Body of pancreas (tissue), 4 donors: ENCODE results near the gene CNGA3. TPM values are rescaled to one million over a fixed set of nuclear protein-coding genes. Genes with fewer than 3 reads are reported as not detected.

Experiments
- ATAC-seq: fragments of 150-250 bp; one replicate; pipeline ENCODE4 v1.9.1; 2016
- DNase-seq, 4 donors: peaks; one replicate each; pipeline ENCODE4 v3.0.0-alpha.2; 2019
- H3K27ac ChIP-seq, 4 donors: fragments of 200-600 bp; sonication (generic); 1 replicate in 3 of 4; 2 replicates in 1 of 4; pipeline versions ENCODE4 v1.5.1 to v1.6.1; 2016 to 2019; ENCODE audit warnings: mild to moderate bottlenecking in 1 of 4, mixed read lengths in 1 of 4, moderate library complexity in 1 of 4
- H3K27me3 ChIP-seq, 2 donors: fragments of 200-600 bp; sonication (generic); one replicate each; pipeline ENCODE4 v1.6.0; 2016; ENCODE audit warnings: mild to moderate bottlenecking in 1 of 2
- H3K36me3 ChIP-seq, 2 donors: fragments of 200-600 bp; sonication (generic); replicated peaks in 1 of 2; 2 replicates each; pipeline ENCODE4 v1.5.1; 2016; ENCODE audit warnings: low read depth in 2 of 2; ENCODE audit not compliant: insufficient read depth in 1 of 2
- H3K4me1 ChIP-seq: fragments of 200-600 bp; sonication (generic); one replicate; pipeline ENCODE4 v1.6.0; 2016
- H3K4me3 ChIP-seq, 2 donors: fragments of 200-600 bp; sonication (generic); 1 replicate in 1 of 2; 2 replicates in 1 of 2; pipeline ENCODE4 v1.5.1; 2016 to 2019
- H3K9me3 ChIP-seq, 3 donors: fragments of 200-600 bp; sonication (generic); 1 replicate in 2 of 3; 2 replicates in 1 of 3; pipeline ENCODE4 v1.5.1; 2016
- CTCF ChIP-seq, 7 experiments: fragments of 450-650 bp in 4 of 7; fragments of 200-600 bp in 3 of 7; sonication (generic) in 3 of 7; IDR thresholded peaks; one replicate each; pipeline ENCODE4 v1.5.1; 2016 to 2019; ENCODE audit warnings: antibody characterized with exemption in 7 of 7
- POLR2A ChIP-seq, 3 donors: fragments of 450-650 bp; IDR thresholded peaks; one replicate each; pipeline ENCODE4 v1.6.1; 2016; ENCODE audit warnings: antibody characterized with exemption in 3 of 3, mild to moderate bottlenecking in 2 of 3
- WGBS, 2 donors: methylation state at CpG; one replicate each; pipeline ENCODE4 v1.1.5; 2017; 5-methylcytosine and 5-hydroxymethylcytosine counted together
- intact Hi-C: fragments of 100-400 bp; cut with DNase I; formaldehyde crosslinking; loops from one replicate; pipeline ENCODE4 v1.15.1; 2023
- total RNA-seq, 2 donors: library from RNA; depleted of rRNA; stranded (reverse); fragments of >200 nt; gene quantifications; one replicate each; pipeline ENCODE4 v1.1.0, GENCODE V29; 2016

Gene CNGA3
- total RNA-seq, 2 donors from 2014 or later, result 1.3 TPM; not detected in 1

GRCh38 chr2:98380203-98380535 is 33.9 kb downstream of the CNGA3 start:
- ATAC-seq (no peak), DNase-seq (no peak)
- TF ChIP-seq POLR2A (IDR thresholded peaks at IDR 0.05) (no peak), CTCF (IDR thresholded peaks at IDR 0.05) (no peak)
- Histone ChIP-seq H3K4me3 (no peak overlapping the region), H3K27me3 (peaks cover 0 to 4% of the 10 kb centered on the region in 2 donors), H3K27ac (no peak overlapping the region), H3K36me3 (no peaks in the 10 kb centered on the region), H3K4me1 (peaks cover 8% of the 10 kb centered on the region), H3K9me3 (no peaks in the 10 kb centered on the region)
- WGBS, 2 donors, result 78 to 84% methylated on average over 7 of the region's 7 CpGs
- intact Hi-C loops, result loop anchor here (5.0 to 10.0 kb wide), 2 partner anchors 573 to 645 kb away; no protein-coding TSS in a partner anchor

- Histone ChIP-seq H3K4me1 (peaks cover 8% of the 10 kb centered on the region), H3K9me3 (no peaks in the 10 kb centered on the region), H3K27ac (no peak overlapping the region), H3K4me3 (no peak overlapping the region), H3K36me3 (no peaks in the 10 kb centered on the region), H3K27me3 (peaks cover 0 to 4% of the 10 kb centered on the region in 2 donors)
- TF ChIP-seq CTCF (IDR thresholded peaks at IDR 0.05) (no peak), POLR2A (IDR thresholded peaks at IDR 0.05) (no peak)
- intact Hi-C loops, result loop anchor here (5.0 to 10.0 kb wide), 2 partner anchors 574 to 647 kb away; no protein-coding TSS in a partner anchor
- 43 to 54% methylated on average over 8 of the region's 8 CpGs for WGBS, 2 donors
- DNase-seq (no peak), ATAC-seq (no peak)
Observed at GRCh38 chr2:98381494-98381893, 35.2 kb downstream of the CNGA3 start.

GRCh38 chr2:98382086-98382485 is 35.8 kb downstream of the CNGA3 start:
- intact Hi-C loops, result loop anchor here (5.0 to 10.0 kb wide), 2 partner anchors 575 to 647 kb away; no protein-coding TSS in a partner anchor
- Histone ChIP-seq H3K27me3 (peaks cover 0 to 4% of the 10 kb centered on the region in 2 donors), H3K4me1 (peaks cover 8% of the 10 kb centered on the region), H3K27ac (no peak overlapping the region), H3K4me3 (no peak overlapping the region), H3K9me3 (no peaks in the 10 kb centered on the region), H3K36me3 (no peaks in the 10 kb centered on the region)
- ATAC-seq (no peak), DNase-seq (no peak)
- TF ChIP-seq POLR2A (IDR thresholded peaks at IDR 0.05) (no peak), CTCF (IDR thresholded peaks at IDR 0.05) (no peak)
- 69 to 81% methylated on average over 6 to 11 of the region's 11 CpGs for WGBS, 2 donors

- no peaks in the 10 kb centered on the region for H3K36me3 ChIP-seq
- H3K27ac ChIP-seq, result no peak overlapping the region
- TF ChIP-seq POLR2A (IDR thresholded peaks at IDR 0.05) (no peak), CTCF (IDR thresholded peaks at IDR 0.05) (no peak)
- no peaks in the 10 kb centered on the region for H3K9me3 ChIP-seq
- WGBS, 2 donors, result 68% methylated on average over 7 of the region's 7 CpGs
- DNase-seq, result no peak
- no peak for ATAC-seq
- H3K4me3 ChIP-seq, result no peak overlapping the region
- intact Hi-C loops, result loop anchor here (5.0 to 10.0 kb wide), 2 partner anchors 575 to 648 kb away; no protein-coding TSS in a partner anchor
- H3K4me1 ChIP-seq, result peaks cover 8% of the 10 kb centered on the region
- H3K27me3 ChIP-seq, result peaks cover 0 to under 1% of the 10 kb centered on the region in 2 donors
Observed at GRCh38 chr2:98382739-98383138, 36.5 kb downstream of the CNGA3 start.

GRCh38 chr2:98383166-98383565 is 36.9 kb downstream of the CNGA3 start:
- Histone ChIP-seq H3K9me3 (no peaks in the 10 kb centered on the region), H3K36me3 (no peaks in the 10 kb centered on the region), H3K27ac (no peak overlapping the region), H3K4me1 (peaks cover 8% of the 10 kb centered on the region), H3K4me3 (no peak overlapping the region), H3K27me3 (no peaks in the 10 kb centered on the region)
- 35 to 48% methylated on average over 6 of the region's 6 CpGs for WGBS, 2 donors
- no peak for DNase-seq
- no peak for ATAC-seq
- intact Hi-C loops, result loop anchor here (5.0 to 10.0 kb wide), 2 partner anchors 576 to 648 kb away; no protein-coding TSS in a partner anchor
- TF ChIP-seq POLR2A (IDR thresholded peaks at IDR 0.05) (no peak), CTCF (IDR thresholded peaks at IDR 0.05) (no peak)
